HG03457 (cell line): ENCODE results near the gene CHST10.

ENCODE experiments used
- ATAC-seq: cut with Tn5 transposase; IDR thresholded peaks from one replicate; pipeline ENCODE4 v1.9.1; 2021; ENCODE audit warnings: moderate number of reproducible peaks; ENCODE audit not compliant: unreplicated experiment

The CHST10 gene

GRCh38 chr2:100417711-100418124 is 250 bp upstream of the CHST10 start:
- ATAC-seq, result no peak

GRCh38 chr2:100416397-100416934 is 1.0 kb downstream of the CHST10 start:
- no peak for ATAC-seq

DNA sequence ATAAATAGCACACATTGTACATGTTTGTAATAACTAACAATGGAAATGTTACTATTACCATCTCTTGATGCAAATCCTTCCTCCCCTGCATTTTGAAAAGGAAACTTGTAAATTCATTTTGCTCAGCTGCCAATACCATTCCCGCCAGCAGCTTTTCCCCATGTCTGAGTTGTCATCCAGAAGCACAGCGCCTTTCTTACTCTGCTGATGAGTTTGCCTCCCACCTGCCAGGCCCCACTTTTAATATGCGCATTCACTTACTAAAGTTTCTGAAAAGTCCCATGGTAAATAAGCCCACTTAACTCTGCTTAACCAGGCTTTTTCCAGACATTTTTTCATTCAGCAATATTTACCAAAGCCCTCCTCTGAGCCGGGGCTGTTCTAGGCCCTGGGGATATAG is 3.9 kb downstream of the CHST10 start:
- no peak for ATAC-seq

DNA sequence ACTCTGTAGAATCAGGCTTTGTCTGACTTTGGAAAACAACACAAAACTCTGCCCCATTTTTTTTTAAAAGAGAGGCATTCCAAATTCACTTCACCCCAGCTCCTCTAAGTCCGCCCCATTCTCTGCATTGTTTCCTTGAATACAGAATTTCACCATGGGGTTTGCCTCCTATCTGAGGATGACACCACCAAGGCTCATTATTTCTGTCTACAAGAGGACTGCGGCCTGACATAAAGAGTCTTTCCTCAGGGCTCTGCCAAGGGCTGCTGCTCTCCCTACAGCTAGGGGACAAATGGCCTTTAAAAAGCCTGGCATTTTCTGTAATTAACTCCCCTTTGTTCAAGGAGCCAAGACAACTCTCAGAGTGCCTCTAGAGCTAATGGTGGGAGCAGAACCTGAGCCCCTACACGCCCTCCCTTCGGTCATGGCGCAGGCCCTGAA is 4.6 kb downstream of the CHST10 start:
- ATAC-seq, result no peak

DNA sequence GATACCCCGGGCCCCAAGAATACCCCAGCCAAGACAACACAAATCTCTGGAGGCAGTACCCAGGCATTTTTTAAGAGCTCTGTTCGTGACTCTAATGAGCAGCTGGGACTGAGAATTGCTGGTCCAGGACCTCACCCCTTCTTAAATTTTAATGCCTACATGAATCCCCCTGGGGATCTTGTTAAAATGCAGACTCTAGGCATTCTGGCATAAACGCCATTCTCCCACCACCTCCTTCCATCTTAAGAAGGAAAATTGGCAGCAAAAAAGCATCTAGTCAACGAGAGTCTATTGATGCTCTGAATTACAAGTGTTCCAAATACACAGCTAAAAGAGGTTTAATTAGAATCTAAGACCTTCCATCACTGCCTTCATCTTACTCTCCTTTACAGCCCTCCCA is 5.0 kb downstream of the CHST10 start:
- no peak for ATAC-seq

GRCh38 chr2:100411841-100412292 is 5.6 kb downstream of the CHST10 start:
- no peak for ATAC-seq

DNA sequence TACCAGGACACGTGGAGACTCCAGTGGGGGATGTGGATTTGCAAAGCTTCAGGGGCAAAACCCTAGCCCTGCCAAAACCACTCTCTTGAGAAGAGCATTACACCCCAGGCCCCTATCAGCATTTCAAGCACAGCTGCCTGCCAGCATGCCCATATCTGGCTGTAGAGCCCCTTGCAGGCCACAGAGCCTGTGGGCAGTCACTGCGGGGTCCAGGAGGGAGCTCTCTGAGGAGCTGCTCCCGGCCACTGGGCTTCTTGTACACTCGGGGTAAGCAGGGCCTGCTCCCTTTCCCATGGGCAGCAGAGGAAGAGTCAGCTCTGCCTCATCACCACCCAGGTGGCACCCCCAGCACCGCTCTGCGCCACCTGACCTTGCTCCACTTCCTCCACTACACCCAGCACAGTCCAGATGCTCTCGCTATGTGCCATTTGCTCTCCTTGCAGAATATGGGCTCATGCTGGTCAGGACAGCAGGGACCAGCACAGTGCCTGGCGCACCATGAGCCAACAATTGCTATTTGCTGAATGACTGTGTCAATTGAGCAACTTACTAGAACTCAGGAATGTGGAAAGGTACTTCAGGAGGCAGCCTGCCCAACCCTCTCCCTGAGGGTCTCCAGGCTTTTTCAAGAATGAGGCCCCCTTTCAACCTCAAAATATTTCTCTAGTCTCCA is 7.4 kb downstream of the CHST10 start:
- ATAC-seq, result no peak

DNA sequence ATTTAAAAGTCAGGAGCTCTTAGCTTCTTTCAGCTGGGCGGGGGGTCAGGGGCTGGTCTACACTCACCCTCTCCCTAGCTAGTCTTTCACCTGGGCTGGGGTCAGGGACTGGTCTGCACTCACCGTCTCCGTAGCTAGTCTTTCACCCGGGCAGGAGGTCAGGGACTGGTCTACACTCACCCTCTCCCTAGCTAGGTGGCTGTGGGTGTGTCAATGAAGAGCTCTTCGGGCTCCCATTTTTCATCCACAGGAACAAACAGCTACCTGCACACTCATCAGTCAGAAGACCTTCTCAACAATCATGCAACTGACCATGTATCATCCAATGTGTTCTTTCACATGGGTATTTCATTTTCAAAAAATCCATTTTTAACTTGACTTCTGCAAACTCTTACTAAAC is 8.0 kb downstream of the CHST10 start:
- ATAC-seq, result no peak

GRCh38 chr2:100408941-100409340 is 8.5 kb downstream of the CHST10 start:
- ATAC-seq, result no peak

DNA sequence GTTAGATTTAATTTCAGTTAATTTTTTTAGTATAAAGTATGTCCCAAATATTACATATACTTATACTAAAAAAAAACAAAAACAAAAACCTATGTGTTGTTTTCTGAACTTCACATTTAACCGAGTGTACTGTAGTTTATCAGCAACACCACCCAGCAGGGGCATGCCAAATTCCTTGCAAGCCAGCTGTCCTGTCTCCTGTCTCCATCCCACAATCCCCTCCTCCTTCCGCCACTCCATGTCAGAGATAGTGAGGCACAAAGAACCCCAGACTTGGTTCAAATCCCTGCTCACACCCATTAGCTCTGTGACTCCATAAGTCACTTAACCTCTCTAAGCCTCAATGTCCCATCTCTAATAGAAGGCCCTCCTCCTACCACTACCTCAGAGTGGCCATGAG is 9.4 kb downstream of the CHST10 start:
- ATAC-seq, result no peak

GRCh38 chr2:100407563-100407962 is 9.9 kb downstream of the CHST10 start:
- no peak for ATAC-seq

- no peak for ATAC-seq
These were observed 10.4 kb downstream of the CHST10 start for GRCh38 chr2:100407073-100407472.

GRCh38 chr2:100406120-100406508 is 11.4 kb downstream of the CHST10 start:
- ATAC-seq, result no peak

DNA sequence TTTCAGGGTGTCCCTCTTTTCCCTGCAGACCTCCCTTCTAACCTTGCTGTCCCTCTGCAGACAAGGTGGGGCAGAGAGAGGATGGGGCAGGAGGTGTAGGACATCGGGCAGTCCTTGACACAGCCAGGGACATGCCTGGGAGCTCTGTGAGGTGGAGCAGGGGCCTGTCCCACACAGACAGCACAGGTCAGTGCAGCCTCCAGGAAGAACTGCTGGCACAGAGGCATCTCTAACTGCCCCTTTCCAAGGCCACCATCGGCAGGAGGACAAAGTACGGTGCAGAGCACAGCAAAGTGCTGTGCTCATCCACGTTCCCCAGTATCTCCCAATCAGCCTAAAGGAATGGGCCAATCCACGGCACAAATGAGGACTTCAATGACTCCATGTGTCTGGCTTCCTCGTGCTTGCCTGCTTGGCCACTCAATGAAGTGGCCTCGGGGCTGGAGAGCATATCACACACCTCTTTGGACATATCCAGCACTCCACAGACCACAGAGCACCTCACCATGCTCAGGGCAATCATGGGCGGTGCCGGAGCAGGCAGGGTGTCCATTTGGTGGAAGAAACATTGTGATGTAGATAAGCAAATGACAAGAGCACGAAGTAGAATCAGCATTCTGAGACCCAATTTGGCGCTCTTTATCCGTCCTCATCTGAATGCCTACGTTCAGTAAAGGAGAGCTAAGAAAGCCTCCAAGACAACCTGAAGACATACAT is 11.9 kb downstream of the CHST10 start:
- ATAC-seq, result no peak

DNA sequence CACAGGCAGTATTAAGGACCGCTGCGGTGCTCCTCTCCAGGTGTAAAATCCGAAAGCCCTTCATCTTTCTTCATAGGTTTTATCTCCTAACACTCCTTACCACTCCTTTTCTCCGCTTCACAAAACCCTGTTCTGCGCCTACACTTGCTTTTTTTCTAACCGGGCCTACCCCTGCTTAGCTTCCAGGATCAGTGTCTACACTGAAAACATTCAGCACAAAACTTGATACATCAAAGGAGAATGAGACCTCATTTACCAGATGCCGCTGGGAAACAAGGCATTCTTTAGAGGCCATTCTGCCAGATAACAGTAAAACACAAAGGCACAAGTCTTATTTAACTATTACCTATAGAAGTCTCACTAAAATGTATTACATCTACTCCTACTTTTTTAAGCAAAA is 13.1 kb downstream of the CHST10 start:
- ATAC-seq, result no peak

DNA sequence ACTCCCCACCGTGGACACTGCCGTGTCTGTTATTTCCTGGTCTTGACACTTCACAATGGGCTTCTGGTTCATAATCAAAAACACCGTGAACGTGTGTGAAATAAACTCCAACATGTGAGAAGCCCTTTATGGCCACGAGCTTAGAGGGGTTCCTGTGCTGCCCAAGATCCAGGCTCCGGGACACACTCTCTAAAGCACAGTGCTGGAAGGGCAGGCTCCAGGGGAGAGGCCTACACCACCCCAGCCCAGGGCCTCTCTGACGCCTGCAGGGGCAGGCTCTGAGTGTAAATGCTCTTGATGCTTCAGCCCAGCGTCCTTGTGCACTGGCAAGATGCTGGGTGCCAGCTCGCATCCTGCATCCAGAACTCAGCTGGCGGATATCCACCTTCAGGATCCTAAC is 13.7 kb downstream of the CHST10 start:
- no peak for ATAC-seq

- no peak for ATAC-seq
These were observed 16.2 kb downstream of the CHST10 start for GRCh38 chr2:100401268-100401667.

GRCh38 chr2:100399714-100400113 is 17.8 kb downstream of the CHST10 start:
- ATAC-seq, result no peak

DNA sequence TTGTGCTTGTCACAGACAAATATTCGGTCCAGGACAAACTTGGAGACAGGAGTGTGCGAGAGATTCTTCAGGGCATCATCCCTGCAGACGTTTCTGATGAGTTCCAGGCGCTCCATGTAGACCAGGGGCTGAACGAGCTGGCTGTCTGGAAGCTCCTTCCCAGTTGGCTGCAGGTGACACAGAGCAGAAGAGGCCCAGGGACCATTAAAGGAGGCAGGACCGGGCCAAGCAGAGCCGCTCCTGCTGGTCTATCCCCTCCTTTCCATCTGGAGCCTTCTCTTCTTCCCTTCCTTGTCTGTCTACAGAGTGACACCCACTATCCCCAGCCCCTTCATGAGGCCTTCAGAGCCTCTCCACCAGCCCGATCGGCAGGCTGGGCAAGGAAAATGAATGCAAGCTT is 19.5 kb downstream of the CHST10 start:
- ATAC-seq, result no peak

- ATAC-seq, result no peak
These were observed 20.2 kb downstream of the CHST10 start for GRCh38 chr2:100397118-100397860.

DNA sequence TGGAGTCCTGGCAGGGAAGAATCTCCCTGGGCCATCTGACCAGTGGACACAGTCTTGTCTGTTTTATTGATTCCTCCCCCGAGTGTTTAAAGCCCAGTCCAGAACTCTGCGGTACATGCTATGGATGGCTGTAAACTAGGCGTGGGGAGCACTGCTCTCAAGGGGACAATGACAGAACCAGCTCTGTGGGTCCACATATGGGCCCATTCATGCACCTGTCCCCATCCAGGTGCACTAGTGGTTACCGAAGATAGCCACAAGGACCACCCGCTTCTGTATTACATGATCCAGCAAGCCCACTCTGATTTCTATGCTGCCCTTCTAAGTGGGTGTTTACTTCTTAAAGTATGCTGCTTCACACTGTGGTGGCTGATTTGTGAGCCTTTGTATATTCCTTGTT is 21.0 kb downstream of the CHST10 start:
- ATAC-seq, result no peak
